ENCODE data around the gene ARVCF. TPM values are rescaled to one million over a fixed set of nuclear protein-coding genes. Genes with fewer than 3 reads are reported as not detected.

The ARVCF gene
- polyA plus RNA-seq, 1 donor from 2014 or later, result 112 TPM

- H3K36me3 ChIP-seq (ENCODE audit: insufficient read depth, low read length), result no peaks in the 10 kb centered on the region
- no peak overlapping the region for H2AFZ ChIP-seq (ENCODE audit: low read depth, low read length)
- H3K4me2 ChIP-seq (ENCODE audit: low read length), result no peak overlapping the region
- H3K4me3 ChIP-seq (ENCODE audit: low read length), result no peak overlapping the region
- TF ChIP-seq EP300 (conservative IDR thresholded peaks at IDR 0.05; ENCODE audit: poor library complexity, severe bottlenecking), result no peak
- TF ChIP-seq, protein P1, sequence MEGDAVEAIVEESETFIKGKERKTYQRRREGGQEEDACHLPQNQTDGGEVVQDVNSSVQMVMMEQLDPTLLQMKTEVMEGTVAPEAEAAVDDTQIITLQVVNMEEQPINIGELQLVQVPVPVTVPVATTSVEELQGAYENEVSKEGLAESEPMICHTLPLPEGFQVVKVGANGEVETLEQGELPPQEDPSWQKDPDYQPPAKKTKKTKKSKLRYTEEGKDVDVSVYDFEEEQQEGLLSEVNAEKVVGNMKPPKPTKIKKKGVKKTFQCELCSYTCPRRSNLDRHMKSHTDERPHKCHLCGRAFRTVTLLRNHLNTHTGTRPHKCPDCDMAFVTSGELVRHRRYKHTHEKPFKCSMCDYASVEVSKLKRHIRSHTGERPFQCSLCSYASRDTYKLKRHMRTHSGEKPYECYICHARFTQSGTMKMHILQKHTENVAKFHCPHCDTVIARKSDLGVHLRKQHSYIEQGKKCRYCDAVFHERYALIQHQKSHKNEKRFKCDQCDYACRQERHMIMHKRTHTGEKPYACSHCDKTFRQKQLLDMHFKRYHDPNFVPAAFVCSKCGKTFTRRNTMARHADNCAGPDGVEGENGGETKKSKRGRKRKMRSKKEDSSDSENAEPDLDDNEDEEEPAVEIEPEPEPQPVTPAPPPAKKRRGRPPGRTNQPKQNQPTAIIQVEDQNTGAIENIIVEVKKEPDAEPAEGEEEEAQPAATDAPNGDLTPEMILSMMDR (IDR thresholded peaks at IDR 0.05; ENCODE audit: poor library complexity, severe bottlenecking), result no peak
- TF ChIP-seq REST (IDR thresholded peaks at IDR 0.05; ENCODE audit: borderline replicate concordance), result no peak
- TF ChIP-seq SMC3 (conservative IDR thresholded peaks at IDR 0.05; ENCODE audit: poor library complexity), result no peak
- TF ChIP-seq RAD21 (conservative IDR thresholded peaks at IDR 0.05), result no peak
- TF ChIP-seq MXI1 (conservative IDR thresholded peaks at IDR 0.05; ENCODE audit: poor library complexity, severe bottlenecking), result no peak
- TF ChIP-seq POLR2AphosphoS5 (IDR thresholded peaks at IDR 0.05), result no peak
- TF ChIP-seq TAF1 (IDR thresholded peaks at IDR 0.05; ENCODE audit: low read depth), result no peak
- TF ChIP-seq EZH2 (IDR thresholded peaks at IDR 0.05; ENCODE audit: borderline replicate concordance, insufficient read depth, low read length, poor library complexity, severe bottlenecking), result no peak
- H4K20me1 ChIP-seq (ENCODE audit: insufficient read depth), result no peaks in the 10 kb centered on the region
- no peaks in the 10 kb centered on the region for H3K9me2 ChIP-seq (ENCODE audit: insufficient read depth, low read length)
- no peaks in the 10 kb centered on the region for H3F3A ChIP-seq (ENCODE audit: insufficient read depth, low read length, poor library complexity, severe bottlenecking)
- no peaks in the 10 kb centered on the region for H3K9me3 ChIP-seq (ENCODE audit: low read length)
- no peaks in the 10 kb centered on the region for H3K79me2 ChIP-seq (replicated peaks; ENCODE audit: insufficient read depth, low read length)
- H3K27me3 ChIP-seq (ENCODE audit: insufficient read depth, low read depth, low read length), result no peaks in the 10 kb centered on the region
- no peak overlapping the region for H3K9ac ChIP-seq (ENCODE audit: low read length)
- H3K27ac ChIP-seq (ENCODE audit: low read length), result no peak overlapping the region
Observed at GRCh38 chr22:20039683-20040325, 23.2 kb upstream of the ARVCF start.

- Histone ChIP-seq H3K9me3 (ENCODE audit: low read length) (no peaks in the 10 kb centered on the region), H3K9me2 (ENCODE audit: insufficient read depth, low read length) (no peaks in the 10 kb centered on the region), H3K4me3 (ENCODE audit: low read length) (no peak overlapping the region), H3K4me2 (ENCODE audit: low read length) (no peak overlapping the region), H3F3A (ENCODE audit: insufficient read depth, low read length, poor library complexity, severe bottlenecking) (no peaks in the 10 kb centered on the region), H3K9ac (ENCODE audit: low read length) (no peak overlapping the region), H4K20me1 (ENCODE audit: insufficient read depth) (no peaks in the 10 kb centered on the region), H3K36me3 (ENCODE audit: insufficient read depth, low read length) (no peaks in the 10 kb centered on the region), H2AFZ (ENCODE audit: low read depth, low read length) (no peak overlapping the region), H3K27me3 (ENCODE audit: insufficient read depth, low read depth, low read length) (no peaks in the 10 kb centered on the region), H3K79me2 (replicated peaks; ENCODE audit: insufficient read depth, low read length) (no peaks in the 10 kb centered on the region), H3K27ac (ENCODE audit: low read length) (no peak overlapping the region)
- TF ChIP-seq, protein P1 (IDR thresholded peaks at IDR 0.05; ENCODE audit: poor library complexity, severe bottlenecking), result no peak
- TF ChIP-seq REST (IDR thresholded peaks at IDR 0.05; ENCODE audit: borderline replicate concordance) (no peak), SMC3 (conservative IDR thresholded peaks at IDR 0.05; ENCODE audit: poor library complexity) (no peak), TAF1 (IDR thresholded peaks at IDR 0.05; ENCODE audit: low read depth) (no peak), EP300 (conservative IDR thresholded peaks at IDR 0.05; ENCODE audit: poor library complexity, severe bottlenecking) (no peak), MXI1 (conservative IDR thresholded peaks at IDR 0.05; ENCODE audit: poor library complexity, severe bottlenecking) (no peak), POLR2AphosphoS5 (IDR thresholded peaks at IDR 0.05) (no peak), RAD21 (conservative IDR thresholded peaks at IDR 0.05) (no peak), EZH2 (IDR thresholded peaks at IDR 0.05; ENCODE audit: borderline replicate concordance, insufficient read depth, low read length, poor library complexity, severe bottlenecking) (no peak)
Observed at GRCh38 chr22:20038574-20038973, 22.0 kb upstream of the ARVCF start.

Measured in neural cell (in vitro differentiated cells).